ENCODE results near the gene CXXC5. TPM values are rescaled to one million over a fixed set of nuclear protein-coding genes. Genes with fewer than 3 reads are reported as not detected.

Gene CXXC5
- total and polyA plus RNA-seq, 2 experiments from 2014 or later: 90.9 to 106 TPM

- 87% methylated on average over 16 of the region's 16 CpGs for WGBS (ENCODE audit: low lambda C conversion rate, missing lambda C conversion rate)
- TF ChIP-seq EZH2phosphoT487 (IDR thresholded peaks at IDR 0.05; ENCODE audit: low read depth, severe bottlenecking, unreplicated experiment) (no peak), CTCF (IDR thresholded peaks at IDR 0.05; ENCODE audit: poor library complexity) (peak; percentile 15)
- no peak overlapping the region for H3K4me3 ChIP-seq
- H4K20me1 ChIP-seq (ENCODE audit: insufficient read depth, poor library complexity, severe bottlenecking): peaks cover 97% of the 10 kb centered on the region
- H3K27me3 ChIP-seq: no peaks in the 10 kb centered on the region
- H3K27ac ChIP-seq: peak overlapping the region; percentile 34
- peaks cover 98% of the 10 kb centered on the region for H3K79me2 ChIP-seq
- peaks cover 22% of the 10 kb centered on the region for H3K4me1 ChIP-seq (ENCODE audit: insufficient read depth)
- H3K9me3 ChIP-seq (ENCODE audit: low read depth): no peaks in the 10 kb centered on the region
- DNase-seq (ENCODE audit: low spot score): no peak
- H3K36me3 ChIP-seq (replicated peaks; ENCODE audit: insufficient read depth, low read depth): no peaks in the 10 kb centered on the region
- H2AFZ ChIP-seq: no peak overlapping the region
- H3K4me2 ChIP-seq: no peak overlapping the region
- H3K9me2 ChIP-seq (replicated peaks; ENCODE audit: insufficient read depth): no peaks in the 10 kb centered on the region
These were observed 22.4 kb downstream of the CXXC5 start for GRCh38 chr5:139670369-139671095.

GRCh38 chr5:139671096-139671841 is 23.1 kb downstream of the CXXC5 start:
- H3K79me2 ChIP-seq: peaks cover 95% of the 10 kb centered on the region
- no peaks in the 10 kb centered on the region for H3K9me3 ChIP-seq (ENCODE audit: low read depth)
- 80% methylated on average over 19 of the region's 20 CpGs for WGBS (ENCODE audit: low lambda C conversion rate, missing lambda C conversion rate)
- TF ChIP-seq CTCF (IDR thresholded peaks at IDR 0.05; ENCODE audit: poor library complexity) (no peak), EZH2phosphoT487 (IDR thresholded peaks at IDR 0.05; ENCODE audit: low read depth, severe bottlenecking, unreplicated experiment) (no peak), EZH2 (IDR thresholded peaks at IDR 0.05; ENCODE audit: borderline replicate concordance) (no peak)
- H3K9me2 ChIP-seq (replicated peaks; ENCODE audit: insufficient read depth): no peaks in the 10 kb centered on the region
- no peak overlapping the region for H3K27ac ChIP-seq
- no peaks in the 10 kb centered on the region for H3K27me3 ChIP-seq
- H3K4me1 ChIP-seq (ENCODE audit: insufficient read depth): peaks cover 22% of the 10 kb centered on the region
- H3K4me3 ChIP-seq: no peak overlapping the region
- H3K4me2 ChIP-seq: no peak overlapping the region
- DNase-seq (ENCODE audit: low spot score): no peak
- H3K36me3 ChIP-seq (replicated peaks; ENCODE audit: insufficient read depth, low read depth): no peaks in the 10 kb centered on the region
- H4K20me1 ChIP-seq (ENCODE audit: insufficient read depth, poor library complexity, severe bottlenecking): peaks cover 93% of the 10 kb centered on the region
- no peak overlapping the region for H2AFZ ChIP-seq

GRCh38 chr5:139675213-139675612 is 27.1 kb downstream of the CXXC5 start:
- peaks cover 96% of the 10 kb centered on the region for H4K20me1 ChIP-seq (ENCODE audit: insufficient read depth, poor library complexity, severe bottlenecking)
- WGBS (ENCODE audit: low lambda C conversion rate, missing lambda C conversion rate): 97% methylated on average over 4 of the region's 4 CpGs
- H3K27ac ChIP-seq: no peak overlapping the region

More at GRCh38 chr5:139675213-139675612, 27.1 kb downstream of the CXXC5 start:
- Histone ChIP-seq H2AFZ (no peak overlapping the region), H3K79me2 (peaks cover 79% of the 10 kb centered on the region), H3K36me3 (replicated peaks; ENCODE audit: insufficient read depth, low read depth) (no peaks in the 10 kb centered on the region), H3K9me3 (ENCODE audit: low read depth) (no peaks in the 10 kb centered on the region), H3K9me2 (replicated peaks; ENCODE audit: insufficient read depth) (no peaks in the 10 kb centered on the region), H3K4me3 (no peak overlapping the region), H3K4me1 (ENCODE audit: insufficient read depth) (peaks cover 9% of the 10 kb centered on the region), H3K27me3 (no peaks in the 10 kb centered on the region), H3K4me2 (no peak overlapping the region)
- DNase-seq (ENCODE audit: low spot score): no peak
- TF ChIP-seq EZH2phosphoT487 (IDR thresholded peaks at IDR 0.05; ENCODE audit: low read depth, severe bottlenecking, unreplicated experiment): no peak
- TF ChIP-seq EZH2 (IDR thresholded peaks at IDR 0.05; ENCODE audit: borderline replicate concordance): no peak
- TF ChIP-seq CTCF (IDR thresholded peaks at IDR 0.05; ENCODE audit: poor library complexity): no peak
